Trophoblast cell (in vitro differentiated cells and primary cell): ENCODE results near the gene SLC24A4.

Experiments
- DNase-seq, 2 donors: peaks; one replicate each; pipeline ENCODE4 v3.0.0-alpha.2; 2016
- H2AFZ ChIP-seq: 2 replicates; pipeline ENCODE4 v1.6.1; 2013; ENCODE audit warnings: low read length, moderate library complexity, mild to moderate bottlenecking; ENCODE audit not compliant: insufficient read depth, poor library complexity
- H2AK5ac ChIP-seq: 2 replicates; pipeline ENCODE4 v1.6.1; 2013; ENCODE audit warnings: mild to moderate bottlenecking, low read length
- H2BK120ac ChIP-seq: 2 replicates; pipeline ENCODE4 v1.6.1; 2013; ENCODE audit warnings: low read length, mild to moderate bottlenecking, moderate library complexity; ENCODE audit not compliant: insufficient read depth, poor library complexity
- H2BK12ac ChIP-seq: 2 replicates; pipeline ENCODE4 v1.6.1; 2013; ENCODE audit warnings: mild to moderate bottlenecking, low read length, moderate library complexity
- H2BK5ac ChIP-seq: 2 replicates; pipeline ENCODE4 v1.6.1; 2013; ENCODE audit warnings: low read length, low read depth, moderate library complexity, mild to moderate bottlenecking; ENCODE audit not compliant: poor library complexity
- H3K14ac ChIP-seq: 2 replicates; pipeline ENCODE4 v1.6.1; 2013; ENCODE audit warnings: mild to moderate bottlenecking, low read length
- H3K18ac ChIP-seq: 2 replicates; pipeline ENCODE4 v1.6.1; 2013; ENCODE audit warnings: mild to moderate bottlenecking, low read length
- H3K23ac ChIP-seq: 2 replicates; pipeline ENCODE4 v1.6.1; 2013; ENCODE audit warnings: low read length
- H3K27ac ChIP-seq: 2 replicates; pipeline ENCODE4 v1.5.1; 2013; ENCODE audit warnings: low read depth, mild to moderate bottlenecking, inconsistent platforms, low read length, moderate library complexity
- H3K27me3 ChIP-seq: 2 replicates; pipeline ENCODE4 v1.6.1; 2013; ENCODE audit warnings: inconsistent platforms, mild to moderate bottlenecking, low read length, moderate library complexity; ENCODE audit not compliant: insufficient read depth
- H3K36me3 ChIP-seq, 2 experiments: 1 replicate in 1 of 2; 2 replicates in 1 of 2; pipeline ENCODE4 v1.6.1; 2013; ENCODE audit warnings: low read length in 2 of 2, mild to moderate bottlenecking in 2 of 2, moderate library complexity in 1 of 2; ENCODE audit not compliant: insufficient read depth in 2 of 2, control insufficient read depth in 1 of 2
- H3K4ac ChIP-seq: 2 replicates; pipeline ENCODE4 v1.6.1; 2013; ENCODE audit warnings: low read depth, mild to moderate bottlenecking, low read length, moderate library complexity
- H3K4me1 ChIP-seq, 2 experiments: 1 replicate in 1 of 2; 2 replicates in 1 of 2; pipeline ENCODE4 v1.6.1; 2013; ENCODE audit warnings: low read length in 2 of 2, mild to moderate bottlenecking in 2 of 2, moderate library complexity in 1 of 2; ENCODE audit not compliant: insufficient read depth in 2 of 2, control insufficient read depth in 1 of 2
- H3K4me2 ChIP-seq: 2 replicates; pipeline ENCODE4 v1.6.1; 2013; ENCODE audit warnings: inconsistent platforms, mild to moderate bottlenecking, low read length, moderate library complexity
- H3K4me3 ChIP-seq: 2 replicates; pipeline ENCODE4 v1.5.1; 2013; ENCODE audit warnings: mild to moderate bottlenecking, low read depth, low read length, inconsistent platforms
- H3K79me1 ChIP-seq: one replicate; pipeline ENCODE4 v1.6.1; 2013; ENCODE audit warnings: low read length
- H3K79me2 ChIP-seq: 2 replicates; pipeline ENCODE4 v1.6.1; 2013; ENCODE audit warnings: low read length, mild to moderate bottlenecking; ENCODE audit not compliant: control insufficient read depth, insufficient read depth, poor library complexity
- H3K9ac ChIP-seq: 2 replicates; pipeline ENCODE4 v1.6.1; 2013; ENCODE audit warnings: mild to moderate bottlenecking, low read length
- H3K9me3 ChIP-seq: 2 replicates; pipeline ENCODE4 v1.6.1; 2013; ENCODE audit warnings: low read depth, mild to moderate bottlenecking, control low read depth, inconsistent platforms, low read length; ENCODE audit not compliant: insufficient read depth
- H4K12ac ChIP-seq: 2 replicates; pipeline ENCODE4 v1.6.1; 2013; ENCODE audit warnings: low read depth, mild to moderate bottlenecking, low read length, moderate library complexity
- H4K8ac ChIP-seq: 2 replicates; pipeline ENCODE4 v1.6.1; 2013; ENCODE audit warnings: low read depth, mild to moderate bottlenecking, low read length, moderate library complexity
- H4K91ac ChIP-seq: one replicate; pipeline ENCODE4 v1.6.1; 2013; ENCODE audit warnings: low read depth, mild to moderate bottlenecking, low read length, moderate library complexity
- WGBS: extraction: QIAGEN DNeasy Blood & Tissue Kit; methylation state at CpG from one replicate; pipeline ENCODE4 v1.1.7; 2013; ENCODE audit warnings: missing lambda C conversion rate; ENCODE audit not compliant: insufficient read length, insufficient coverage; ENCODE audit errors: extremely low coverage; 5-methylcytosine and 5-hydroxymethylcytosine counted together

SLC24A4 gene

GRCh38 chr14:92316937-92317336 is 6.0 kb upstream of the SLC24A4 start:
- no peak overlapping the region for H3K14ac ChIP-seq
- H3K79me1 ChIP-seq: no peaks in the 10 kb centered on the region
- DNase-seq: peak; percentile 78 to 82
- no peak overlapping the region for H3K27ac ChIP-seq
- H3K79me2 ChIP-seq: no peaks in the 10 kb centered on the region
- H3K36me3 ChIP-seq: no peaks in the 10 kb centered on the region
- H4K12ac ChIP-seq: no peak overlapping the region
- no peak overlapping the region for H3K9ac ChIP-seq
- no peak overlapping the region for H3K4me3 ChIP-seq
- no peak overlapping the region for H3K23ac ChIP-seq
- H4K8ac ChIP-seq: no peak overlapping the region
- no peak overlapping the region for H3K4ac ChIP-seq
- no peak overlapping the region for H4K91ac ChIP-seq
- no peak overlapping the region for H3K18ac ChIP-seq
- H3K27me3 ChIP-seq: peaks cover 5% of the 10 kb centered on the region
- H2AK5ac ChIP-seq: no peak overlapping the region
- H3K9me3 ChIP-seq: peaks cover 8% of the 10 kb centered on the region
- H3K4me2 ChIP-seq: no peak overlapping the region
- no peak overlapping the region for H2BK120ac ChIP-seq
- no peak overlapping the region for H2AFZ ChIP-seq
- no peak overlapping the region for H2BK5ac ChIP-seq
- no peak overlapping the region for H2BK12ac ChIP-seq
- no peaks in the 10 kb centered on the region for H3K4me1 ChIP-seq
- WGBS: no CpG with 5 or more reads among the region's 6 CpGs

- peak; percentile 56 to 72 for DNase-seq
- H3K4me2 ChIP-seq: no peak overlapping the region
- no peak overlapping the region for H4K8ac ChIP-seq
- H2BK12ac ChIP-seq: no peak overlapping the region
- no peak overlapping the region for H2AFZ ChIP-seq
- H4K12ac ChIP-seq: no peak overlapping the region
- no peak overlapping the region for H2BK120ac ChIP-seq
- no peaks in the 10 kb centered on the region for H3K79me2 ChIP-seq
- H3K4me3 ChIP-seq: no peak overlapping the region
- H2AK5ac ChIP-seq: no peak overlapping the region
- no peaks in the 10 kb centered on the region for H3K36me3 ChIP-seq
- H3K4ac ChIP-seq: no peak overlapping the region
- no peaks in the 10 kb centered on the region for H3K79me1 ChIP-seq
- no peak overlapping the region for H3K14ac ChIP-seq
- peaks cover 10% of the 10 kb centered on the region for H3K27me3 ChIP-seq
- no peak overlapping the region for H2BK5ac ChIP-seq
- H3K23ac ChIP-seq: no peak overlapping the region
- H3K9ac ChIP-seq: no peak overlapping the region
- no peak overlapping the region for H3K27ac ChIP-seq
- no peaks in the 10 kb centered on the region for H3K4me1 ChIP-seq
- no peak overlapping the region for H4K91ac ChIP-seq
- no CpG with 5 or more reads among the region's 5 CpGs for WGBS
- peaks cover 8% of the 10 kb centered on the region for H3K9me3 ChIP-seq
- H3K18ac ChIP-seq: no peak overlapping the region
These were observed 5.5 kb upstream of the SLC24A4 start for GRCh38 chr14:92317511-92317910.

GRCh38 chr14:92321701-92322100 is 1.3 kb upstream of the SLC24A4 start:
- no peak for DNase-seq
- Histone ChIP-seq H3K36me3 (no peaks in the 10 kb centered on the region), H2AK5ac (no peak overlapping the region), H3K79me2 (no peaks in the 10 kb centered on the region), H3K4me2 (no peak overlapping the region), H3K9me3 (peaks cover 8% of the 10 kb centered on the region), H3K4me1 (peaks cover 4 to 7% of the 10 kb centered on the region in 2 experiments), H2BK12ac (no peak overlapping the region), H2BK120ac (no peak overlapping the region), H3K23ac (no peak overlapping the region), H3K4me3 (no peak overlapping the region), H3K4ac (no peak overlapping the region), H3K79me1 (no peaks in the 10 kb centered on the region), H2AFZ (no peak overlapping the region), H4K91ac (no peak overlapping the region), H3K18ac (no peak overlapping the region), H3K27me3 (peaks cover 35% of the 10 kb centered on the region), H4K8ac (no peak overlapping the region), H3K9ac (no peak overlapping the region), H2BK5ac (no peak overlapping the region), H3K14ac (no peak overlapping the region), H3K27ac (no peak overlapping the region), H4K12ac (no peak overlapping the region)
- no CpG with 5 or more reads among the region's 6 CpGs for WGBS

GRCh38 chr14:92322516-92322915 is 449 bp upstream of the SLC24A4 start:
- no peak overlapping the region for H4K91ac ChIP-seq
- no peak overlapping the region for H2BK120ac ChIP-seq
- H3K27me3 ChIP-seq: peaks cover 35% of the 10 kb centered on the region
- no peak overlapping the region for H3K9ac ChIP-seq
- peaks cover 4 to 7% of the 10 kb centered on the region in 2 experiments for H3K4me1 ChIP-seq
- H2BK5ac ChIP-seq: no peak overlapping the region
- no peak overlapping the region for H4K8ac ChIP-seq
- no CpG with 5 or more reads among the region's 23 CpGs for WGBS
- no peak overlapping the region for H2BK12ac ChIP-seq
- no peak overlapping the region for H3K14ac ChIP-seq
- H3K36me3 ChIP-seq: no peaks in the 10 kb centered on the region
- no peak overlapping the region for H3K4me3 ChIP-seq
- no peaks in the 10 kb centered on the region for H3K79me2 ChIP-seq
- H3K4ac ChIP-seq: no peak overlapping the region
- DNase-seq: no peak
- H3K18ac ChIP-seq: no peak overlapping the region
- H3K79me1 ChIP-seq: no peaks in the 10 kb centered on the region
- no peak overlapping the region for H3K23ac ChIP-seq
- H3K27ac ChIP-seq: no peak overlapping the region
- peaks cover 4% of the 10 kb centered on the region for H3K9me3 ChIP-seq
- no peak overlapping the region for H2AFZ ChIP-seq
- no peak overlapping the region for H3K4me2 ChIP-seq
- no peak overlapping the region for H4K12ac ChIP-seq
- no peak overlapping the region for H2AK5ac ChIP-seq
